CD4-positive, alpha-beta T cell treated with Interleukin-10 for 1 hour (primary cell): Measurements from ENCODE around the gene RANBP10.
A peak's percentile ranks its signal among the peaks of the same experiment; 100 is the strongest.
"Not testable (repeated sequence)": the region's sequence is repeated elsewhere in the genome, so short reads cannot be mapped to it uniquely, and the experiment has no call there.

Experiments used
- DNase-seq: peaks from one replicate; pipeline ENCODE4 v3.0.0-alpha.2; 2020

The RANBP10 gene

GRCh38 chr16:67708368-67708771 lies 98.0 kb downstream of the RANBP10 start:
- no peak for DNase-seq

- DNase-seq: no peak
These were observed 98.6 kb downstream of the RANBP10 start for GRCh38 chr16:67707790-67708189.

DNA sequence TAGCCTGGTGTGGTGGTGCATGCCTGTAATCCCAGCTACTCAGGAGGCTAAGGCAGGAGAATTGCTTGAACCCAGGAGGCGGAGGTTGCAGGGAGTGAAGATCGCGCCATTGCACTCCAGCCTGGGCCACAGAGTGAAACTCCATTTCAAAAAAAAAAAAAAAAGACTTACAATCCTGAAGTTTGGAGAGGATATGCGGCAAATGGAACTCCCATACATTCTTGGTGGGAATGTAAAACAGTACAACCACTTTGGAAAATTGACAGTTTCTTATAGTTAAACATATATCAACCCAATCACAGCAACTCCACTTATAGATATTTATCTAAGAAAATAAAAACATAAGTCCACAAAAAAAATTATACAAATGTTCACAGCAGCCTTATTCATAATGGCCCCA lies 99.2 kb downstream of the RANBP10 start:
- no peak for DNase-seq

DNA sequence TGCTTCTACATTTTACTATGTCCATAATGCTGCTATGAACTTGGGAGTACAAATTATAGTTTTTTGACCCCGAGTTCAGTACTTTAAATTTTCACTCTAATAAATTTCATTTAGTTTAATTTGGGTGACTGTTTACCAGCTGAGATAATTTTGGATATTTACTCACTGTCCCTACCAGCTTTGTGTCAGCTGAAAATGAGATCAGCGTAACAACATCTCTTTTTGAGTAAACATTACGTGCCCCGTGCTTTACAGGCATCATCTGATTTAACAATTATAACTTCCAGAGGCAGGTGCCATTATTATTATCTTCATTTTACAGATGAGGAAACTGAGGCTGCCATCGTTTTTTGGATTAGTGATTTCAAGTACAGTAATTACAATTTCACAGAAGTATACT lies 102.2 kb downstream of the RANBP10 start:
- no peak for DNase-seq

DNA sequence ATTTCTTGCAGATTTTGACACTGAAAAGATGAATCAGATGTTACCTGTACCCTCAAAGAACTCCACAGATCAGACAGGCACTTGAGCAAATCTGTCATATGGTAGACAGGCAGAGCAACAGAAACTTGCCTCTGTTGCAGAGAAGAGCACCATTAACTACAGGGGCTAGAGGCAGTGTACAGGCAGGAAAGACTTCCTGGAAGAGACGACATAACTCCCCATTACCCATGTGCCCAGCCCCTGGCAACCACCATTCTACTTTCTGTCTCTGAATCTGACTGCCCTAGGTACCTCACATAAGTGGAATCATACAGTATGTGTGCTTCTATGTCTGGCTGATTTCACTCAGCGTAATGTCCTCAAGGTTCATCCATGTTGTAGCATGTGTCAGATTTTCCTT lies 102.7 kb downstream of the RANBP10 start:
- DNase-seq: peak; percentile 6

DNA sequence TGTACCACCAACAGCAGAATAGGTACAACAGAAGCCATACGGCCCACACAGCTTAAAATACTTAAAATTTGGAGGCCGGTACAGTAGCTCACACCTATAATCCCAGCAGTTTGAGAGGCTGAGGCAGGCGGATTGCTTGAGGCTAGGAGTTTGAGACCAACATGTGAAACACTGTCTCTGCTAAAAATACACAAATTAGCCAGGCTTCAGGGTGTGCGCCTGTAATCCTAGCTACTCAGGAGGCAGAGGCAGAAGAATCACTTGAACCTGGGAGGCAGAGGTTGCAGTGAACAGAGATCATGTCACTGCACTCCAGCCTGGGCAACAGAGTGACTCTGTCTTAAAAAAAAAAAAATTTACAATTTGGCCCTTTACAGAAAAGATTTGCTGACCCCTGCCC lies 104.2 kb downstream of the RANBP10 start:
- DNase-seq: no peak

DNA sequence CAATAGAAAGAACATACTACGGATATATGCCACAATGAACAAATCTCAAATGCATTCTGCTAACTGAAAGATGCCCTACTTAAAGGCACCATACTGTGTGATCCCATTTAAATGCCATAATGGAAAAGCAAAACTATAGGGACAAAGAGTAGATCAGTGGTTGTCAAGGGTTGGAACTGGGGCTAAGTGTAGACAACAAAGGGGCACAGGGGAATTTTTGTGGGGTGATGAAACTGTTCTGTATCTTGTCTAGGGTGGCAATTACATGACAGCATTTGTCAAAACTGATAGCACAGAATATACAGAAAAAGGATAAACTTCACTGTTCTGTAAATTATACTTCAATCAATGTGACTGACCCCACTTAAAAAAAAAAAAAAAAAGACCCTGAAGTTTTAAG lies 104.9 kb downstream of the RANBP10 start:
- no peak for DNase-seq

DNA sequence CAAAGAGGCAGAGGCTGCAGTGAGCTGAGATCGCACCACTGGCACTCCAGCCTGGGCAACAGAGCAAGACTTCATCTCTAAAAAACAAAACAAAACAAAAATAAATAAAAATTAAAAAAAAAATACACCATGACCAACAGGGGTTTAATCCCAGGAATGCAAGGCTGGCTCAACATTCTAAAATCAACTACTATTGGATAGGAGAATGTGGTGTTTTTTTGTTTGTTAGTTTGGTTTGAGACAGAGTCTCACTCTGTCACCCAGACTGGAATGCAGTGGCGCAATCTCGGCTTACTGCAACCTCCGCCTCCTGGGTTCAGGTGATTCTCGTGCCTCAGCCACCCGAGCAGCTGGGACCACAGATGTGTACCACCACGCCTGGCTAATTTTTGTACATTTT lies 107.1 kb downstream of the RANBP10 start:
- DNase-seq: no peak

DNA sequence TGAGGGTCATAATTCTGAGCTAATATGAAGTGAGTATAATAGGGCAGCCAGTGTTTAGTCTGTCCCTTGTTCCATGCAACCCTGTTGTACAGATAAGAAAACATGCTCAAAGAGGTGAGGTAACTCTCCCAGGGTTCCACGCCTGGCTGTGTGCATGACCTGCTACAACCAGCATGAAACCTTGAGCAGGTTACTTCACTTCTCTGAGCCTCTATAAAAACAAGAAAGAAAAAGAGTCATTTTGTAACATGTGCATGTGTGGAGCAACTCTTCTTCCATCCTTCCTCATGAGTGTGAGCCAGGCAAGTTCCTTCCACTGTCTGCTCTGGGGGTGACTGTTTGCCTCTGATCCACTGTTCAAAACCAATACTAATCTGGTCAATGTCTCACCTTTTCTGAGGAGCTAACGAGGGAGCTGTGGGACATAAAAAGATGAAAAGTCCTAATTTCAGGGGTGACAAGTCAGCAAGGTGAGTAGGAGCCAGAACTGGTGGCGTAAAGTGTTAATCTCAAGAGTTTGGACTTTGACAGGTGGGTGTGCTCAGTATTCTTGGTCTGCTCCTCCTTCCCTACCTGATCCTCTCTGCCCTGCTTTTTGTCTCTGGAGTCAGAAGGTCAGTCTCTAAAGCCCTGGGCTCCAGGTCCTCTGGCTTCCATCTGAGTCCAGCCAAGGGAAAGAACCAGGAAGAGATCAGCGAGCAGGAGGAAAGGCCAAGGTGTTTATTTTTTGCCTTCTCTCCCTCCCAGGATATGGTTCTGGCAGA lies 108.8 kb downstream of the RANBP10 start:
- DNase-seq: no peak

DNA sequence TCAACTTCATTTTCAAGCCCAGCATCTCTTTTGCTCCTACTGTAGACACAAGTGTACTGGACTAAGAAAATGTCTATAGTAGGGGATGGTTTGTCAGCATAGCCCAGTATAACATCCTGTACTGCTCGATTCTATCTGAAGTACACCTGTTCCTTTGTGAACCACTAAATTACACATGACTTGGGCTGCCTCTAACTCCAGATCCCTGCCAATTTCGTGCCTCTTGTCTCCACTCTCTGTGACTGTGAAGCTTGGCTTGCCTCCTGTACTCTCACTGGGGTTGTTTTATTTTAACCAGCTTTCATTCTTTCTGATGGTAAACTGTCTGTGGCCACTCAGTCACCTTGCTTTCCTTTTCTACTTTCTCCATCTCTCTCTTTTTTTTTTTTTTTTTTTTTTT lies 111.7 kb downstream of the RANBP10 start:
- no peak for DNase-seq

DNA sequence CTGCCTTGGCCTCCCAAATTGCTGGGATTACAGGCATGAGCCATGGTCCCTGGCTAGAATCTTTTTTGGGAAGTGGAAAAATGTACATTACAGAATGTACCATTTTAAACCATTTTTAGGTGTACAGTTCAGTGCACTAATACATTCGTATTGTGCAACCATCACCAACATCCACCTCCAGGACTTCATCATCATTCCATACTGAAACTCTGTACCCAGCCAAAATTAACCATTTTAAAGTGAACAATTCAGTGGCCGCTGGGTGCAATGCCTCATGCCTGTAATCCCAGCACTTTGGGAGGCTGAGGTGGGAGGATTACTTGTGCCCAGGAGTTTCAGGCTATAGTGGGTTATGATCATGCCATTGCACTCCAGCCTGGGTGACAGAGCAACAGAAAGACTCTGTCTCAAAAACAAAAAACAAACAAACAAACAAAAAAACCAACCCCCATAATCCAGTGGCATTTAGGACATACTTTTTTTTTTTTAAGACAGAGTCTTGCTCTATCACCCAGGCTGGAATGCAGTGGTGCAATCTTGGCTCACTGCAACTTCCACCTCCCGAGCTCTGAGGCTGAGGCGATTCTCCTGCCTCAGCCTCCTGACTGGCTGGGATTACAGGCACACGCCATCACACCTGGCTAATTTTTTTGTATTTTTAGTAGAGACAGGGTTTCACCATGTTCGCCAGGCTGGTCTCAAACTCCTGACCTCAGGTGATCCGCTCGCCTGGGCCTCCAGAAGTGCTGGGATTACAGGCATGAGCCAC lies 112.7 kb downstream of the RANBP10 start:
- DNase-seq: not testable (repeated sequence)

DNA sequence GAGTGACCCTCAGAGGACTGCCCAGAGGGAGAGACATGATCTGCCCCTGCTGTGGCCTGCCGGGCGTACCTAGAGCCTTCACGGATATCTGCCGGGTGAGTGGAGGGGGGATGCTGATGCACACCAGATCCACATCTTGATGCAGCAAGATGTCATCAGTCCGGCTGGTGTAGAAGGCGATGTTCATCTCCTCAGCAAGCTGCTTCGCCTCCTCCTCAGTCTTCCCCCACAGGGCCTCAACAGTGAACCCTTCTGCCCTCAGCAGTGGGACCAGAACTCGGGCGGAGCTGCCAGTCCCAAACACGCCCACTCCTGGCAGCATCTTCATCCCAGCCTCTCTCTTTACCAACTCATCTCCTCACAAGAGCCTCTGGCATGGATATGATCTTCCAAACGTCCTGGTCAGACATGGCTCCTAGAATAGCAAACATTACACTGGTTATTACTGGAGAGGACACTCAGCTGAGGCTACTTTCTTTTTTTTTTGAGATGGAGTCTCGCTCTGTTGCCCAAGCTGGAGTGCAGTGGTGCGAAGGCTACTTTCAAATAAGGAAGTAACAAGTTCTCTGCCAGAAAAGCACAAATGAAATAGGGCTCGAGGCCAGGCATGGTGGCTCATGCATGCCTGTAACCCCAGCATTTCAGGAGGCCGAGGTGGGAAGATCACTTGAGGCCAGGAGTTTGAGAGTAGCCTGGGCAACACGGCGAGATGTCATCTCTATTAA lies 120.8 kb downstream of the RANBP10 start:
- DNase-seq: no peak

GRCh38 chr16:67683767-67684166 lies 122.6 kb downstream of the RANBP10 start:
- no peak for DNase-seq

GRCh38 chr16:67679935-67680897 lies 126.1 kb downstream of the RANBP10 start:
- DNase-seq: no peak

DNA sequence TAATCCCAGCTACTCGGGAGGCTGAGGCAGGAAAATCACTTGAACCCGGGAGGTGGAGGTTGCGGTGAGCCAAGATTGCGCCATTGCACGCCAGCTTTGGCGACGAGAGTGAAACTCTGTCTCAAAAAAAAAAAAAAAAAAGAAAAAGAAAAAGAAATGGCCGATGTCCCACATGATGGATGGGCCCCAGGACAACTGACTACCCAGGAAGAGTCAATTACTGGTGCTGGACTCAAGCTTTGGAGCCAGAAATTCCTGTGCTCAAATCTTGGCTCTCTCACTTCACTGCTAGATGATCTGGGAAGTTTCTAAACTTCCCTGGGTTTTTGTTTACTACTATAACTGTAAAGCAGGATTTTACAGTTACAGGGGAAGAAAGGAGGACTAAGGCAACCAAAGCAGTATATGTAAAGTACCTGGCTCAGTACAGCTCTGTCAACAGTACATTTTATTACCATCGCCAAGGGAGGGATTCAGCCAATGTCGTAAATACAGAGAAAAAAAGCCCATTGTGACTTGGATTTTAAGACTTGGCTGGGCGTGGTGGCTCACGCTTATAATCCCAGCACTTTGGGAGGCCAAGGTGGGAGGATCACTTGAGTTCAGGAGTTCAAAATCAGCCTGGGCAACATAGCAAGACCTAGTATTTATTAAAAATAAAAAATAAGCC lies 127.9 kb downstream of the RANBP10 start:
- DNase-seq: no peak

DNA sequence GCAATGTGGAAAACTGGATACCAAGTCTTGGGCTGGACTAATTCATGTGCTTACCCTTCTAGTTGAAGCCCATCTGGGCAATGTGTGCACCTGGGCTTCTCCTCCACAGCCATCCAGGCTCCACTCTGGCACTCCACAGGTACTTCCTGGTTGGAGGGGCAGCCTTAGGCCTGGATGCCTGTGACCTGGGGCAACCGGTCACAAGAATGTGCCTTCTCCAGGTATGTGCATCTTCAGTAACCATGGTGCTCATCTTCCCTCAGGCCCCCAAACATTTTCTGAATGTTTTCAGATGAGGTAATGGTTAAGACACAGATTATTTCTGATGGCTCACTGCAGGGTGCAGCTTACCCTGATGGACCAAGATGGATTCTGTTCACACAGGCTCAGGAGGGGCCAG lies 128.6 kb downstream of the RANBP10 start:
- no peak for DNase-seq

DNA sequence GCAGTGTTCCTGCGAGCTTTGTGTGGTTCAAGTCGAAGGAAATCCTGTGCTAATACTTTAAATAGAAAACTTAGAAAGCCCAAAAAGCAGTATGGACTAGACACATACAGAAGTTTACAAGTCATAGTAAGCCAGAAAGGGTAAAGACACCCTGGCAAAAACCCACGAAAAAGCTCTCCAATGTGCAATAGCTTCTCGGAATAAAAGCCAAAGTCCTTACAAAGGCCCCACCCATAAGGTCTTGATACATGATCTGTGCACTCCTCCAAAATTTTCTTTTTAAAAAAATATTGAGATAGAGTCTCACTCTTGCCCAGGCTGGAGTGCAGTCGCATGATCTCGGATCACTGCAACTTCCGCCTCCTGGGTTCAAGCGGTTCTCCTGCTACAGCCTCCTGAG lies 129.4 kb downstream of the RANBP10 start:
- no peak for DNase-seq

GRCh38 chr16:67676516-67676915 lies 129.8 kb downstream of the RANBP10 start:
- no peak for DNase-seq

DNA sequence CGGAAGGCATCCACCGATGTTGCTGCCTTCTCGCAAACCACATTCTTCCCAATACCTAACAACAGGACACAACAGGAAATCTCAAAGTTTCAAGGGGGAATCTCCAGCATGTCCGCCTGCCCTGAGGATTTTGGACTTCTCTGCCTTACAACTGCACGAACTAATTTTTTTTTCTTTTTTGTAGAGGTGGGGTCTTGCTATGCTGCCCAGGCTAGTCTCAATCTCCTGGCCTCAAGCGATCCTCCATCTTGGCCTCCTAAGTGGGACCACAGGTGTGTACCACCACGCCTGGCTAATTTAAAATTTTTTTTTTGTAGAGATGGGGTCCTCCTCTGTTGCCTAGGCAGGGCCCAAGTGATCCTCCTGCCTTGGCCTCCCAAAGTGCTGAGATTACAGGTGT lies 130.4 kb downstream of the RANBP10 start:
- DNase-seq: no peak

GRCh38 chr16:67675579-67675935 lies 130.8 kb downstream of the RANBP10 start:
- DNase-seq: no peak

DNA sequence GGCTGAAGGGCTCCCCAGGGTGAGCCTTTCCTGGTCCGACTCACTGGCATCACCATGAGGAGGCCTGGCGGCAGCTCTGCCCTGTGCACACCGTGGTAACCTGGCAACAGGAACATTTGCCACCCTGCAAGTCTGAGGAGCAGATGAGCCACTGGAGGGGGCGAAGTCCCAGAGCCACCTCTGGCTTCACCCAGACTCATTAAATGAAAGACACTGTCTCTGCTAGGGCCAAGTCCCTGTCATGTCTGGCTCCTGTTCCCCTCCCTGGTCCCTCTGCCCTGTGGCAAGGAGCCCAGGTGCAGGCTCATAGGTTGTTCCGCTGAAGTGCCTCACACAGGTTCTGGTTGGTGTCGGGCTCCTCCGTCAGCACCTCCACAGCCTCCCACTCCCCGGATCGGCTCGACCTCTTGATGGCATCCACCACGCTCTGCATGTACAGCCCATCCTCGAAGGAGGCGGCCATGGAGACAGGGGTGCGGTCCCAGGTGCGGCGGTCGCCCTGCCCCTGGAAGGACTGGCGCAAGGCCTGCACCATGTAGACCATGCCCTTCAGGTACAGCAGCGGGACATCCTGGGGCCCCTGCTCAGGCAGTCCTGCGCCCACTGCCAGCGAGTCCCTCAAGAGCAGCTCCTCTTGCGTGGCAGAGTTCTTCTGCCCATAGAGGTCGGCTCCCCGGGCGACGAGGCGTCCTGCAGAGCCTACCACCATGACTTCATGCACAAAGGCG lies 131.3 kb downstream of the RANBP10 start:
- no peak for DNase-seq
